GM19193 (cell line): ENCODE measurements around the gene MPV17L.
"Not testable (repeated sequence)": the region's sequence is repeated elsewhere in the genome, so short reads cannot be mapped to it uniquely, and the experiment has no call there.

Experiments
- POLR2A ChIP-seq: IDR thresholded peaks from 4 replicates; pipeline ENCODE4 v1.6.1; 2011; ENCODE audit not compliant: insufficient read depth, insufficient read length; ENCODE audit errors: extremely low read depth

MPV17L gene

GRCh38 chr16:15395631-15396508 lies at the start of gene MPV17L:
TSS of gene MPV17L (plus strand) at chr16:15395754. CDS start at chr16:15395898, 144 bp downstream.
- not testable (repeated sequence) for TF ChIP-seq POLR2A

GRCh38 chr16:15378194-15378593 lies 17.4 kb upstream of the MPV17L start, which contains the start of gene NPIPA5:
TSS of gene NPIPA5 (minus strand) at chr16:15378294. CDS start at chr16:15378294, 0 bp downstream.
- TF ChIP-seq POLR2A, result not testable (repeated sequence)

DNA sequence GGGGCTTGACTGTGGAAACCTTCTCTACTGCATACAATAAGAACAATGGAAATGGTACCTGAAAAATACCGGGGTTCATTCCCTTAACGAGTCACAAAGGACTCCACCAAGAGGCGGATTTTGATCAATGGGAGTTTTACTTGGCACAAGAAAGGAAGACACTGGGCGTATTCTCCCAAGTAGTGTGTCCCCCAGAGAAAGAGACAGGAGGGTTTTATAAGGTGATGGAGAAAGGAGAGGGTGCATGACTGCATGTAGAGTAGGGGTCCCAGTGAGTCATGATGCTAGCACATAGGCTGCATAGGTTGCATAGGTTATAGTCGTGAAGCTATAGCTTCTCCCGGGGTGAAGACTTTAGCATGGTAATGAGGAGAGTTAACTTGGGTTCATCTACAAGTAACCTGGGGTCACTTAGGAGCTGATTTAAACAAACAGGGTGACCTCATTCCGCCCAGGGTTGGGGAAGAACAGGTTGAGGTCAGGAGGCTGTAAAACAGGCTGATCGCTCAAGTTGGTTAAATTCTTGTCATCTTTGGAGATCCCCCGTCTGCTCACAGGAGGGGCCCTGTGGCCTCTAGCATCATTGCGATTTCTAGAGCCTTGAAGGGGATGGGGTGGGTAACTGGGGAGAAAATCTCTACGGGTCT lies 1.5 kb downstream of the MPV17L start:
- no peak for TF ChIP-seq POLR2A

- TF ChIP-seq POLR2A, result no peak
Measured at GRCh38 chr16:15398618-15399316, 3.2 kb downstream of the MPV17L start.

DNA sequence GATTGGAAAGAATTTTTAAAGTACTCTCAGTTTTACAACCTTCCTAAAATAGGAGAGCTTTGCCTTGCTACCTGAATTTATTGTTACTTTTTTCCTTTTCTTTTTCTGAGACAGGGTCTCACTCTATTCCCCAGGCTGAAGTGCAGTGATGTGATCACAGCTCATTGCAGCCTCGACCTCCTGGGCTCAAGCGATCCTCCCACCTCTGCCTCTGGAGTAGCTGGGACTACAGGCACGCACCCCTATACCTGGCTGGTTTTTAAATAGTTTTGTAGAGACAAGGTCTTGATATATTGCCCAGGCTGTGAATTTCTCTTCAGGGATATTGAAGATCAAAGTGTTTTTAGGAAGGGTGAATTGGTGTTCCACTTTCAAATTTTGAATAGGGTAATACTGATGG lies 3.8 kb downstream of the MPV17L start:
- TF ChIP-seq POLR2A, result no peak

DNA sequence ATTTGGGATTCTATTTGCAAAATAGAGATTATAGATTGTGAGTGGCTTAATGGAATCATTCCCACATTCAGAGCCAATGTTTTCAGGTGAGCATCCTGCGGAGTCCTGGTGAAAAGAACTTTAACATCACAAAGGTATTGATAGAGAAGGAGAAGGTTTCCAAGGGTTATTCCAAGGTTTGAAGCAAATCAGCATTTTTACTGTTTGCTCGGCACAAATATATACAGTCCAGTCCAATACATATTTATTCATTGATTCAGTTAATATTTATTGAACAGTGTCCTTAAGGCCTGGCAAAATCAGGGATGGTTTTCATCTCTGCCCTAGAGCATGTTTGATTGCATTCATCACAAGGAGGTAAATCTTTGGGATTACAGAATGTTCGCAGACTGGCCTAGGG lies 6.4 kb downstream of the MPV17L start:
- no peak for TF ChIP-seq POLR2A

GRCh38 chr16:15403392-15403995 lies 7.9 kb downstream of the MPV17L start:
- no peak for TF ChIP-seq POLR2A

GRCh38 chr16:15404792-15405191 lies 9.2 kb downstream of the MPV17L start:
- TF ChIP-seq POLR2A, result no peak

DNA sequence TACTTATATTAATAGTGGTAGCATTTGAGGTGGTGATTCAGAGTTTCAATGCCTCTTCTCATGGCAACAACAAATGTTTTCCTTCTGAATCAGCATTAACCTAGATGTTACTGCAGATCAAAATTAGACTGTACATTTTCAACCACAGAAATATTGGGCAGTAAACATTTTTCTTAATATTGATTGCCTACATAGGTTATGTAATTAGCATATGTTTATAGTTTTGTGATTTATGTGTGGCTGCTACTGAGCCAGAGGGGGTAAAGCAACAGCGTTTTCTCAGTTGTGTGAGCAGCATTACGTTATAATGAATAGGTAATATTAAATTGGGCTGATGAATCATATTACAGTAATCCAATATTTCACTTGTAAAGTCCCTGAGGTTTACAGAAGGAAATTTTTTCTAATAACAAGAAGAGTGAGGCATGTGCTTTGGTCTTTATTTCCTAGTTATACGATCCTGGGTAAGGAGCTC lies 20.0 kb downstream of the MPV17L start:
- no peak for TF ChIP-seq POLR2A

GRCh38 chr16:15417197-15417596 lies 21.6 kb downstream of the MPV17L start:
- no peak for TF ChIP-seq POLR2A

GRCh38 chr16:15418206-15418605 lies 22.7 kb downstream of the MPV17L start:
- TF ChIP-seq POLR2A, result no peak

- no peak for TF ChIP-seq POLR2A
Measured at GRCh38 chr16:15422222-15422621, 26.7 kb downstream of the MPV17L start.

GRCh38 chr16:15425861-15426260 lies 30.3 kb downstream of the MPV17L start:
- TF ChIP-seq POLR2A, result no peak

- TF ChIP-seq POLR2A, result no peak
Measured at GRCh38 chr16:15426796-15427195, 31.2 kb downstream of the MPV17L start.

GRCh38 chr16:15427648-15428239 lies 32.2 kb downstream of the MPV17L start:
- no peak for TF ChIP-seq POLR2A

- no peak for TF ChIP-seq POLR2A
Measured at GRCh38 chr16:15434079-15434424, 38.5 kb downstream of the MPV17L start.
